Peyer's patch (tissue), 4 donors: Measurements from ENCODE around the gene ANO2. TPM values are rescaled to one million over a fixed set of nuclear protein-coding genes. Genes with fewer than 3 reads are reported as not detected.

Experiments used
- DNase-seq, 3 donors: peaks; one replicate each; pipeline ENCODE4 v3.0.0-alpha.2; 2017 to 2019
- H3K27ac ChIP-seq, 4 donors: fragments of 200-600 bp; sonication (generic); one replicate each; pipeline ENCODE4 v1.5.1; 2016 to 2019
- H3K27me3 ChIP-seq, 2 donors: fragments of 200-600 bp; sonication (generic); one replicate each; pipeline ENCODE4 v1.5.1; 2019
- H3K36me3 ChIP-seq, 3 donors: fragments of 200-600 bp; sonication (generic); one replicate each; pipeline ENCODE4 v1.5.1; 2016 to 2019
- H3K4me1 ChIP-seq, 4 donors: fragments of 200-600 bp; sonication (generic); one replicate each; pipeline ENCODE4 v1.5.1; 2016 to 2019
- H3K4me3 ChIP-seq, 4 donors: fragments of 200-600 bp; sonication (generic); 1 replicate in 3 of 4; 2 replicates in 1 of 4; pipeline ENCODE4 v1.5.1; 2016 to 2019; ENCODE audit warnings: mild to moderate bottlenecking in 1 of 4
- H3K9me3 ChIP-seq, 4 donors: fragments of 200-600 bp; sonication (generic); one replicate each; pipeline ENCODE4 v1.5.1; 2016 to 2019; ENCODE audit warnings: mild to moderate bottlenecking in 1 of 4
- POLR2A ChIP-seq, 2 donors: fragments of 450-650 bp; IDR thresholded peaks; one replicate each; pipeline ENCODE4 v1.5.1; 2017; ENCODE audit warnings: antibody characterized with exemption in 2 of 2, mild to moderate bottlenecking in 2 of 2, moderate library complexity in 2 of 2
- total RNA-seq, 4 donors: library from RNA; depleted of rRNA; stranded (reverse); fragments of >200 nt; gene quantifications; one replicate each; pipeline ENCODE4 v1.1.0, GENCODE V29; 2016
- TF ChIP-seq, protein P1 (sequence below), 6 experiments: fragments of 450-650 bp in 4 of 6; fragments of 200-600 bp in 2 of 6; sonication (generic) in 1 of 6; IDR thresholded peaks; one replicate each; pipeline ENCODE4 v1.5.1; 2017 to 2019; ENCODE audit warnings: antibody characterized with exemption in 6 of 6, mild to moderate bottlenecking in 3 of 6, moderate library complexity in 1 of 6

Gene ANO2
- total RNA-seq, 4 donors from 2014 or later: 0.53 to 23.9 (median 5.8) TPM

DNA sequence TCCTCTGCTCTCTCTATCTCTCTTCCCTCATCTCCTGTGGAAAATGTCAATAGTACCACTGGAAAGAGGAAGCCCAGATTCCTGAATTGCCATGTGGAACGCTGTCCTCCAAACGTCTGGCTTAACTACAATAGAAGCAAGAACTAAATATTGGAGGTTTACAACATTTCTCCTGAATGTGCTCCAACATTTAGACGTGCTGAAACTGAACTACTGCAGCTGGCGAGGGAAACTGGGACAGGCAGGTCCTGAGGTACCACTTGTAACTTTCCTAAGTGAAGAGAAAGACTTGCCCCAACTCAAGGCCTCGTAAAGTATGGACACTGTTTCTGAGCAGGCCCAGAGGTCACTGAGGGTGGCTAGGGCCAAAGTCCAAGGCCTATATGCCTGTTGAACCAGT lies 325.4 kb downstream of the ANO2 start:
- Histone ChIP-seq H3K36me3 (no peaks in the 10 kb centered on the region), H3K4me3 (no peak overlapping the region), H3K27ac (no peak overlapping the region), H3K9me3 (no peaks in the 10 kb centered on the region), H3K27me3 (no peaks in the 10 kb centered on the region), H3K4me1 (no peaks in the 10 kb centered on the region)
- no peak for DNase-seq
- TF ChIP-seq, protein P1, sequence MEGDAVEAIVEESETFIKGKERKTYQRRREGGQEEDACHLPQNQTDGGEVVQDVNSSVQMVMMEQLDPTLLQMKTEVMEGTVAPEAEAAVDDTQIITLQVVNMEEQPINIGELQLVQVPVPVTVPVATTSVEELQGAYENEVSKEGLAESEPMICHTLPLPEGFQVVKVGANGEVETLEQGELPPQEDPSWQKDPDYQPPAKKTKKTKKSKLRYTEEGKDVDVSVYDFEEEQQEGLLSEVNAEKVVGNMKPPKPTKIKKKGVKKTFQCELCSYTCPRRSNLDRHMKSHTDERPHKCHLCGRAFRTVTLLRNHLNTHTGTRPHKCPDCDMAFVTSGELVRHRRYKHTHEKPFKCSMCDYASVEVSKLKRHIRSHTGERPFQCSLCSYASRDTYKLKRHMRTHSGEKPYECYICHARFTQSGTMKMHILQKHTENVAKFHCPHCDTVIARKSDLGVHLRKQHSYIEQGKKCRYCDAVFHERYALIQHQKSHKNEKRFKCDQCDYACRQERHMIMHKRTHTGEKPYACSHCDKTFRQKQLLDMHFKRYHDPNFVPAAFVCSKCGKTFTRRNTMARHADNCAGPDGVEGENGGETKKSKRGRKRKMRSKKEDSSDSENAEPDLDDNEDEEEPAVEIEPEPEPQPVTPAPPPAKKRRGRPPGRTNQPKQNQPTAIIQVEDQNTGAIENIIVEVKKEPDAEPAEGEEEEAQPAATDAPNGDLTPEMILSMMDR (IDR thresholded peaks at IDR 0.05): no peak
- no peak for TF ChIP-seq POLR2A (IDR thresholded peaks at IDR 0.05)

DNA sequence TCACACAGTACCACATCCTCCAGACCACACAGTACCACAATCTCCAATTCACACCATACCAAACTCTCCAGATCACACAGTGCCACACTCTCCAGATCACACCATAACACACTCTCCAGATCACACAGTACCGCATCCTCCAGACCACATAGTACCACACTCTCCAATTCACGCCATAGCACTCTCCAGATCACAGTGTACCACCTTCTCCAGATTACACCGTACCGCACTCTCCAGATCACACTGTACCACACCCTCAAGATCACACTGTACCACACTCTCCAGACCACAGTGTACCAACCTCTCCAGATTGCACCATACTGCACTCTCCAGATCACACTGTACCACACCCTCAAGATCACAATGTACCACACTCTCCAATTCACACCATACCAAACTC lies 328.2 kb downstream of the ANO2 start:
- H3K4me3 ChIP-seq: no peak overlapping the region
- no peaks in the 10 kb centered on the region for H3K36me3 ChIP-seq
- no peaks in the 10 kb centered on the region for H3K4me1 ChIP-seq
- no peak for DNase-seq
- no peaks in the 10 kb centered on the region for H3K9me3 ChIP-seq
- TF ChIP-seq, protein P1 (IDR thresholded peaks at IDR 0.05): no peak
- no peak for TF ChIP-seq POLR2A (IDR thresholded peaks at IDR 0.05)
- H3K27ac ChIP-seq: no peak overlapping the region
- H3K27me3 ChIP-seq: no peaks in the 10 kb centered on the region

DNA sequence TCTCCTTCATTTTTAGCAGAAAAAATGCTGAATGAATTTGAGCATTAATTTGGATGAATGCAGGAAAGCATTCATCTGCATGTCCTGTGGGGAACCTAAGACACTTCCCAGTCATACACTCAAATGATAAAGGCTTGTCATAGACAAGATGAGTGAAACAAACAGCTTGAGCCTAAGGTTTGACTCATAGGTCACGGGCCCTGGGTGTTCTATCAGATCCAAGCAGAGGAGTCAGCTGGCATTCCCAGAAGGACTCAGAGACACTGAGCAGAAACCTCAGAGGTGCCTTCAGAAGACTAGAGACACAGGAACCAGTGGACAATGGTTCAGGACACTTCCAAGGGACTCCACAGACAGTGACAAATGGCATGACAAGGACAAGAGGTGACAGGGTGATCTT lies 329.3 kb downstream of the ANO2 start:
- no peak for DNase-seq
- TF ChIP-seq POLR2A (IDR thresholded peaks at IDR 0.05): no peak
- TF ChIP-seq, protein P1 (IDR thresholded peaks at IDR 0.05): no peak
- H3K9me3 ChIP-seq: no peaks in the 10 kb centered on the region

DNA sequence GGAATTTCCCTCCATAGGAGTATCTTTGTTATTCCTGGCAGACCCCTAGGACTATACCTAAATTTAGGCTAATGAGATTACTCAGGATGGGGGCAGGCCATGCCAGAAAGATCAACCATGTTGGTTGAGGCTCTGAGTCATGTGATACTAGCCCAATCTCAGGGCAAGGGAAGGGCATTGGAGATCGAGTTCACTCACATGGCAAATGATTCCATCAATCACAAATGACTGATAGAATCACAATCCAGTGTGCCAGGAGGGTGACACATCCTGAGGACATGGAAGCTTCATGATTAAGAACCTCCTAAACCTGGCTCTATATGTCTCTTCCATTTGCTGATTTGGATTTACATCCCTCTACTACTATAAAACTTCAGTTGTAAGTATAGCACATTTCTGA lies 330.8 kb downstream of the ANO2 start:
- TF ChIP-seq POLR2A (IDR thresholded peaks at IDR 0.05): no peak
- TF ChIP-seq, protein P1 (IDR thresholded peaks at IDR 0.05): no peak
- H3K4me1 ChIP-seq: no peaks in the 10 kb centered on the region
- no peak for DNase-seq
- no peak overlapping the region for H3K27ac ChIP-seq
- H3K9me3 ChIP-seq: no peaks in the 10 kb centered on the region
- H3K27me3 ChIP-seq: no peaks in the 10 kb centered on the region
- no peak overlapping the region for H3K4me3 ChIP-seq
- H3K36me3 ChIP-seq: no peaks in the 10 kb centered on the region

More for the DNA sequence above, 329.3 kb downstream of the ANO2 start:
- Histone ChIP-seq H3K27ac (no peak overlapping the region), H3K36me3 (no peaks in the 10 kb centered on the region), H3K27me3 (no peaks in the 10 kb centered on the region), H3K4me1 (no peaks in the 10 kb centered on the region), H3K4me3 (no peak overlapping the region)

DNA sequence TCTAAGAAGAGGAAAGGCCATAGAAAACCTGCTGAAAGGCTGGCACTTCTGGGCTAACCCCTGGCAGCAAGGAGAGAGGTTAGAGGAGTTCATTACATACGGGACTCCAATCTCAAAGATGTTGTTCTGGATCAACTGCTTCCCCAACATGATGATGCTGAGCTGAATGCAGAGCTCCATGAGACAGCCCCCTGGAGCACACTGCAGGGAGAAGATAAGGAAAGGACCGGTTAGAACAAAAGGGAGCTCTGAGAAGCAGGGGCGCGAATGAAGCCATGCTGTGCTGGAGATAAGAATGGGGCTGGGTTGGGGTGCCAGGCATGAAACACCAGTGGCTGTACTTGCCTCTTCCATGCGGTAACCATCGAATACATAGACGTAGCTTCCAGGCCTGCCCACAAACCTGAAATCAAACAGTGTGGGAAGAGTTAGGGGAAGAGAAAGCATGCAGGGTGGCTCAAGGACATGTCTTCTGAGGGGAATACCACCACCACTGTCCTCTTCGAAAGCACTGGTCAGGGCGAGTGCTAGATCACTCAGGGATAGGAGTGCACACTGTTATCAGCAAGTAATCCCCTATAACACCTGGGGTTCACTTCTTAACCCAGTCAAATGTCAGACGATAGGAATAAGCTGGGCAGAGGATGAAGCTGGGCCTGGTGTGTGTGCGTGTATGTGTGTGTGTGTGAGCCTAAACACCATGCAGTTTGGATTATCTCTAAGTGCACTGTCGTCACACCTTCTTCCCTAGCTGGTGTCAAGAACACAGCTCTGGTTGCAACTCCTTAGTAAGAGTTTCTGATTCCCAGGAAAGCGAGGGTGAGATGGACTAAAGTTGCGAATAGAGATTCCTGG lies 332.3 kb downstream of the ANO2 start:
- no peak overlapping the region for H3K27ac ChIP-seq
- no peaks in the 10 kb centered on the region for H3K9me3 ChIP-seq
- no peaks in the 10 kb centered on the region for H3K4me1 ChIP-seq
- H3K4me3 ChIP-seq: no peak overlapping the region
- no peak for TF ChIP-seq POLR2A (IDR thresholded peaks at IDR 0.05)
- TF ChIP-seq, protein P1 (IDR thresholded peaks at IDR 0.05): no peak
- no peaks in the 10 kb centered on the region for H3K36me3 ChIP-seq
- no peak for DNase-seq
- no peaks in the 10 kb centered on the region for H3K27me3 ChIP-seq
